Lung (tissue), 12 donors: Measurements from ENCODE around the gene C1S. TPM values are rescaled to one million over a fixed set of nuclear protein-coding genes. Genes with fewer than 3 reads are reported as not detected.

Experiments
- ATAC-seq: fragments of 200-7000 bp; cut with Tn5 transposase; one replicate; pipeline ENCODE4 v1.9.1; 2020; ENCODE audit warnings: moderate number of reproducible peaks; ENCODE audit not compliant: insufficient read depth, low FRiP score
- DNase-seq, 3 donors: peaks; one replicate each; pipeline ENCODE4 v3.0.0-alpha.2; 2013 to 2017
- H3K27ac ChIP-seq, 2 donors: one replicate each; pipeline ENCODE4 v1.5.1; 2013; ENCODE audit warnings: mild to moderate bottlenecking in 2 of 2, moderate library complexity in 2 of 2, control low read depth in 1 of 2, inconsistent platforms in 1 of 2, low read depth in 1 of 2, low read length in 1 of 2
- H3K27me3 ChIP-seq, 3 donors: one replicate each; pipeline ENCODE4 v1.5.1; 2013; ENCODE audit warnings: low read length in 2 of 3; ENCODE audit not compliant: control insufficient read depth in 3 of 3, insufficient read depth in 3 of 3
- H3K36me3 ChIP-seq, 4 donors: one replicate each; pipeline ENCODE4 v1.5.1; 2013; ENCODE audit warnings: low read length in 4 of 4, mild to moderate bottlenecking in 1 of 4, moderate library complexity in 1 of 4; ENCODE audit not compliant: control insufficient read depth in 4 of 4, insufficient read depth in 4 of 4
- H3K4me1 ChIP-seq, 5 donors: one replicate each; pipeline ENCODE4 v1.5.1; 2013; ENCODE audit warnings: low read length in 5 of 5, mild to moderate bottlenecking in 2 of 5, moderate library complexity in 1 of 5; ENCODE audit not compliant: control insufficient read depth in 5 of 5, insufficient read depth in 5 of 5
- H3K4me3 ChIP-seq: one replicate; pipeline ENCODE4 v1.5.1; 2013; ENCODE audit warnings: mild to moderate bottlenecking, control low read depth, moderate library complexity
- H3K9ac ChIP-seq, 2 donors: one replicate each; pipeline ENCODE4 v1.5.1; 2013; ENCODE audit warnings: low read length in 2 of 2, control low read depth in 1 of 2; ENCODE audit not compliant: insufficient read depth in 1 of 2
- H3K9me3 ChIP-seq, 4 donors: one replicate each; pipeline ENCODE4 v1.5.1; 2013; ENCODE audit warnings: low read length in 3 of 4, mild to moderate bottlenecking in 1 of 4, moderate library complexity in 1 of 4; ENCODE audit not compliant: control insufficient read depth in 4 of 4, insufficient read depth in 3 of 4
- CTCF ChIP-seq: IDR thresholded peaks from 2 replicates; pipeline ENCODE4 v1.5.1; 2012; ENCODE audit warnings: mild to moderate bottlenecking; ENCODE audit errors: control extremely low read depth, extremely low read depth
- WGBS, 2 donors: extraction: QIAGEN DNeasy Blood & Tissue Kit; methylation state at CpG; one replicate each; pipeline ENCODE4 v1.1.7; 2013; 5-methylcytosine and 5-hydroxymethylcytosine counted together
- polyA plus RNA-seq, 2 donors: library from polyadenylated mRNA; stranded (reverse); fragments of 200-250 nt; gene quantifications; one replicate each; pipeline ENCODE4 v1.2.1, GENCODE V29; 2013
- total RNA-seq, 2 donors: library from RNA; depleted of rRNA in 1 of 2; stranded (reverse); fragments of >200 nt in 1 of 2; gene quantifications; one replicate each; pipeline ENCODE4 v1.2.1, GENCODE V29; 2014 to 2021
- donor health status: control.
- donor health status: control.
- donor health status: Bipolar disorder and iron deficiency.
- donor health status: healthy.
- donor health status: DM: yes; HTN: yes; CAD: no.

Gene C1S
- total and polyA plus RNA-seq, 4 donors, result 148 to 291 (median 253) TPM

DNA sequence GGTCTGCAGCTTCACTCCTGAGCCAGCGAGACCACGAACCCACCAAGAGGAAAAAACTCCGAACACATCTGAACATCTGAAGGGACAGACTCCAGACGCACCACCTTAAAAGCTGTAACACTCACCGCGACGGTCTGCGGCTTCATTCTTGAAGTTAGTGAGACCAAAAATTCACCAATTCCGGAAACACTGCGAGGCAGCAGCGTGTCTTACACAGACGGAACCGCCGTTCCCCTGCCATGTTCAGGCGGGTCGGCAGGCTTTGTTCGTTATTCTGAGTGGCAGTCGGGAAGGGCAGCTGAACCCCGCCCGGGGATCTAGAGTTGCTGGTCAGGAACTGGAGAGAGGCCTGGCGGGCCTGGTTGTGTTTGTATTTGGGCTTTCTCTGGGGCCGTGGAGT lies 21.9 kb upstream of the C1S start:
- DNase-seq (no peak), ATAC-seq (no peak)
- Histone ChIP-seq H3K9ac (no peak overlapping the region), H3K27me3 (no peaks in the 10 kb centered on the region), H3K4me1 (no peaks in the 10 kb centered on the region), H3K9me3 (no peaks in the 10 kb centered on the region), H3K4me3 (no peak overlapping the region), H3K36me3 (no peaks in the 10 kb centered on the region), H3K27ac (no peak overlapping the region)
- WGBS, 2 donors, result 93 to 94% methylated on average over 22 of the region's 22 CpGs
- no peak for TF ChIP-seq CTCF

DNA sequence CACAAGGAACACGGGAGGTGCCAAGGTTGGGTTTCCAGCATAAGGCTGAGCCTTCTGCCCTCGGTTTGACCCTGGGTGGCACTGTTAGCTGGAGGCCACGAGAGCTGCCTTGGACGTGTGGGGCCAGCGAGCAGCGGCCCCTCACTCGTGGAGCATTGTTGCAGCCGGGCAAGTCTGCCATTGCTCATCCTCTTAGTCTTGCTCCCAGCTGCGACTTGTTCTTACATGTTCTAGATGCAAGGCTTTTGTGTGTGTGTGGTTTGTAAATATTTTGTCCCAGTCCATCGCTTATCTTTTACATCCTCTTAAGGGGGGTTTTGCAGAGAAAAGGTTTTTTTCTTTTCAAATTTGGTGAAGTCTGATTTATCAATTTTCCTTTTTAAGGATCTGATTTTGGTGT lies 21.1 kb upstream of the C1S start:
- Histone ChIP-seq H3K27me3 (no peaks in the 10 kb centered on the region), H3K9me3 (no peaks in the 10 kb centered on the region), H3K9ac (no peak overlapping the region), H3K4me3 (no peak overlapping the region), H3K36me3 (no peaks in the 10 kb centered on the region), H3K4me1 (no peaks in the 10 kb centered on the region), H3K27ac (no peak overlapping the region)
- WGBS, 2 donors, result 77 to 86% methylated on average over 10 of the region's 10 CpGs
- no peak for DNase-seq
- ATAC-seq, result no peak
- TF ChIP-seq CTCF, result no peak

- Histone ChIP-seq H3K36me3 (no peaks in the 10 kb centered on the region), H3K9ac (no peak overlapping the region), H3K27ac (no peak overlapping the region), H3K27me3 (no peaks in the 10 kb centered on the region), H3K4me1 (no peaks in the 10 kb centered on the region), H3K9me3 (no peaks in the 10 kb centered on the region), H3K4me3 (no peak overlapping the region)
- TF ChIP-seq CTCF, result peak; percentile 31
- peak; percentile 69 for ATAC-seq
- 38 to 46% methylated on average over 6 of the region's 6 CpGs for WGBS, 2 donors
- DNase-seq, result peak in 2 of 3 donors; percentile 31 to 43
Measured at GRCh38 chr12:7042842-7043241, 17.7 kb upstream of the C1S start.

DNA sequence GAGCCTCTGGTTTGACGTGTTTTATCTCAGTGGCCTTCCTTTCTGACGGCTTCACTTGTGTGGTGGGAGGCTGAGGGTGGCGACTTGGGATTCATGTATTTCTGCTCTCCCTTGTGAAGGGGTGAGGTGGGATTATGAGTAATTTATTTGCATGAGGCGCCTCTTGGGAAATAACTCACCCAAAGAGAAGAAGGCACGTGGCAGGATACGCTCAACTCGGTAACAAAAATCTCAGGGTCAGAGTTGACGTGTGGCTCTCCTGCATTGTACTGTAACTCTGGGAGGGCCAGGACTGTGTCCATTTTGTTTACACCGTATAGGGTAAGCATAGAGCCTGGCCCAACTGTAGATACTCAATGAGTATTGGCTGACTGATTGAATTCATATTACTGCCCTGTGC lies 14.6 kb upstream of the C1S start:
- 92% methylated on average over 9 of the region's 9 CpGs for WGBS, 2 donors
- ATAC-seq (no peak), DNase-seq (no peak)
- H3K36me3 ChIP-seq, result no peaks in the 10 kb centered on the region
- H3K9me3 ChIP-seq, result no peaks in the 10 kb centered on the region
- H3K4me3 ChIP-seq, result no peak overlapping the region
- no peak for TF ChIP-seq CTCF
- H3K4me1 ChIP-seq, result no peaks in the 10 kb centered on the region
- H3K9ac ChIP-seq, result no peak overlapping the region
- H3K27me3 ChIP-seq, result no peaks in the 10 kb centered on the region
- H3K27ac ChIP-seq, result no peak overlapping the region
